Esophagus squamous epithelium (tissue), 4 donors: ENCODE data around the gene ZNF652.
"Not testable (repeated sequence)": the region's sequence is repeated elsewhere in the genome, so short reads cannot be mapped to it uniquely, and the experiment has no call there.

ENCODE experiments used
- CTCF ChIP-seq, 6 experiments: fragments of 450-650 bp in 4 of 6; fragments of 200-600 bp in 2 of 6; sonication (generic) in 2 of 6; IDR thresholded peaks; one replicate each; pipeline ENCODE4 v1.5.1; 2016 to 2019; ENCODE audit warnings: antibody characterized with exemption in 6 of 6, mild to moderate bottlenecking in 4 of 6, moderate library complexity in 4 of 6
- POLR2A ChIP-seq, 4 donors: fragments of 450-650 bp; IDR thresholded peaks; one replicate each; pipeline ENCODE4 v1.6.1; 2017; ENCODE audit warnings: antibody characterized with exemption in 4 of 4, mild to moderate bottlenecking in 4 of 4, moderate library complexity in 3 of 4

GRCh38 chr17:49275981-49276380 is 86.1 kb downstream of the ZNF652 start:
- not testable (repeated sequence) for TF ChIP-seq CTCF, POLR2A (IDR thresholded peaks at IDR 0.05)
